Naive thymus-derived CD4-positive, alpha-beta T cell (primary cell): Measurements from ENCODE around the gene RPUSD1. TPM values are rescaled to one million over a fixed set of nuclear protein-coding genes. Genes with fewer than 3 reads are reported as not detected.
"Not testable (repeated sequence)": the region's sequence is repeated elsewhere in the genome, so short reads cannot be mapped to it uniquely, and the experiment has no call there.

ENCODE experiments used
- ATAC-seq: fragments of 150-1000 bp; cut with Tn5 transposase; 2 replicates; pipeline ENCODE4 v1.10.0; 2021; ENCODE audit warnings: mild to moderate bottlenecking, moderate library complexity
- CTCF ChIA-PET: fragments of 350-600 bp; sonication (Branson Sonifier 250); formaldehyde crosslinking; loops from one replicate; lab custom pipeline; 2021; ENCODE audit warnings: antibody characterized with exemption; lab: Charles Lee
- POLR2A ChIA-PET: fragments of 350-600 bp; sonication (Branson Sonifier 250); formaldehyde crosslinking; loops from one replicate; lab custom pipeline; 2021; ENCODE audit warnings: antibody characterized with exemption, inconsistent platforms; lab: Charles Lee
- DNase-seq, 9 donors: peaks; one replicate each; pipeline versions ENCODE4 v3.0.0 to v3.0.0-alpha.2; 2020 to 2022; ENCODE audit warnings: mixed read lengths in 1 of 9
- H3K27ac ChIP-seq: one replicate; pipeline ENCODE4 v1.7.0; 2013; ENCODE audit warnings: mild to moderate bottlenecking, low read depth, low read length, moderate library complexity
- H3K27me3 ChIP-seq, 2 donors: one replicate each; pipeline ENCODE4 v1.7.0; 2013; ENCODE audit warnings: low read length in 2 of 2, mild to moderate bottlenecking in 2 of 2, moderate library complexity in 2 of 2; ENCODE audit not compliant: control insufficient read depth in 2 of 2, insufficient read depth in 2 of 2
- H3K36me3 ChIP-seq, 3 experiments: 1 replicate in 2 of 3; 2 replicates in 1 of 3; pipeline ENCODE4 v1.7.0; 2013; ENCODE audit warnings: low read length in 3 of 3, mild to moderate bottlenecking in 3 of 3, moderate library complexity in 1 of 3; ENCODE audit not compliant: insufficient read depth in 3 of 3, control insufficient read depth in 2 of 3
- H3K4me1 ChIP-seq, 2 donors: one replicate each; pipeline ENCODE4 v1.7.0; 2013; ENCODE audit warnings: low read length in 2 of 2, mild to moderate bottlenecking in 2 of 2, moderate library complexity in 1 of 2; ENCODE audit not compliant: control insufficient read depth in 2 of 2, insufficient read depth in 2 of 2
- H3K4me3 ChIP-seq: 2 replicates; pipeline ENCODE4 v1.7.0; 2013; ENCODE audit warnings: mild to moderate bottlenecking, low read length
- H3K9me3 ChIP-seq, 3 experiments: 1 replicate in 2 of 3; 2 replicates in 1 of 3; pipeline ENCODE4 v1.7.0; 2013; ENCODE audit warnings: low read length in 3 of 3; ENCODE audit not compliant: control insufficient read depth in 2 of 3
- H3K27ac Mint-ChIP-seq, 9 donors: one replicate each; pipeline ENCODE4 v1.8.0; 2020 to 2022; ENCODE audit warnings: mixed read lengths in 9 of 9, mild to moderate bottlenecking in 8 of 9, moderate library complexity in 5 of 9, inconsistent platforms in 2 of 9
- H3K27me3 Mint-ChIP-seq, 5 donors: one replicate each; pipeline ENCODE4 v1.8.0; 2021 to 2022; ENCODE audit warnings: mixed read lengths in 5 of 5, mild to moderate bottlenecking in 1 of 5
- H3K36me3 Mint-ChIP-seq, 5 donors: one replicate each; pipeline ENCODE4 v1.8.0; 2020 to 2022; ENCODE audit warnings: mixed read lengths in 5 of 5, mild to moderate bottlenecking in 3 of 5, inconsistent platforms in 1 of 5
- H3K4me1 Mint-ChIP-seq, 7 donors: one replicate each; pipeline ENCODE4 v1.8.0; 2020 to 2022; ENCODE audit warnings: mixed read lengths in 7 of 7, mild to moderate bottlenecking in 3 of 7, inconsistent platforms in 1 of 7
- H3K4me3 Mint-ChIP-seq, 10 donors: one replicate each; pipeline ENCODE4 v1.8.0; 2020 to 2022; ENCODE audit warnings: mild to moderate bottlenecking in 10 of 10, mixed read lengths in 10 of 10, moderate library complexity in 6 of 10, inconsistent platforms in 2 of 10
- H3K9me3 Mint-ChIP-seq, 11 donors: one replicate each; pipeline ENCODE4 v1.8.0; 2020 to 2022; ENCODE audit warnings: mixed read lengths in 11 of 11, mild to moderate bottlenecking in 4 of 11, inconsistent platforms in 1 of 11, moderate library complexity in 1 of 11
- intact Hi-C, 2 donors: fragments of 100-400 bp; cut with micrococcal nuclease; formaldehyde crosslinking; loops; one replicate each; pipeline ENCODE4 v1.15.1; 2023
- polyA plus RNA-seq, 2 donors: library from polyadenylated mRNA; unstranded; fragments of 300-500 nt; fragmentation: Illumina TruSeq; gene quantifications; one replicate each; pipeline ENCODE4 v1.2.3, GENCODE V29; 2021
- total RNA-seq, 6 experiments: library from RNA in 5 of 6; stranded (reverse) in 5 of 6; gene quantifications; 1 replicate in 5 of 6; 2 replicates in 1 of 6; pipeline ENCODE4 v1.2.3 and lab custom pipeline; 2021 to 2026

The RPUSD1 gene
- total and polyA plus RNA-seq, 7 experiments from 2014 or later = 16.3 to 42.9 (median 30.3) TPM

- Mint-ChIP-seq H3K4me1 (peaks cover 0 to 4% (median 0%) of the 10 kb centered on the region in 7 donors), H3K36me3 (peaks cover 0 to 3% (median 0%) of the 10 kb centered on the region in 5 donors), H3K4me3 (no peak within 1 kb of the TSS), H3K9me3 (peaks cover 0 to 5% (median 0%) of the 10 kb centered on the region in 11 donors), H3K27ac (no peak within 1 kb of the TSS), H3K27me3 (peaks cover 0 to 8% (median 5%) of the 10 kb centered on the region in 5 donors)
- ChIA-PET CTCF (no interaction called here), POLR2A (interaction anchor here (0.6 kb wide), 1 partner anchor 107 kb away, joined by 4 read pairs; no protein-coding TSS in a partner anchor)
- DNase-seq = no peak
- Histone ChIP-seq H3K27ac (no peak within 1 kb of the TSS), H3K36me3 (no peaks in the 10 kb centered on the region), H3K27me3 (no peaks in the 10 kb centered on the region), H3K4me1 (no peaks in the 10 kb centered on the region), H3K9me3 (no peaks in the 10 kb centered on the region), H3K4me3 (no peak within 1 kb of the TSS)
- ATAC-seq = no peak
- intact Hi-C loops = no loop called here
Observed at GRCh38 chr16:760545-761343, 27.4 kb downstream of the RPUSD1 start, which contains the start of gene MSLN. TSS of gene MSLN (plus strand) at chr16:760734. CDS start at chr16:762681, 1,947 bp downstream.

- Mint-ChIP-seq H3K27ac (no peak overlapping the region), H3K4me1 (peaks cover 0 to 4% (median 0%) of the 10 kb centered on the region in 7 donors), H3K27me3 (peaks cover 0 to 8% (median 5%) of the 10 kb centered on the region in 5 donors), H3K9me3 (peaks cover 0 to 5% (median 0%) of the 10 kb centered on the region in 11 donors), H3K36me3 (peaks cover 0 to 3% (median 0%) of the 10 kb centered on the region in 5 donors), H3K4me3 (no peak overlapping the region)
- DNase-seq = no peak
- intact Hi-C loops = no loop called here
- no peaks in the 10 kb centered on the region for H3K27me3 ChIP-seq
- CTCF ChIA-PET = no interaction called here
- H3K9me3 ChIP-seq = no peaks in the 10 kb centered on the region
- no peak for ATAC-seq
- POLR2A ChIA-PET = no interaction called here
- no peak overlapping the region for H3K27ac ChIP-seq
- no peak overlapping the region for H3K4me3 ChIP-seq
- H3K4me1 ChIP-seq = no peaks in the 10 kb centered on the region
- no peaks in the 10 kb centered on the region for H3K36me3 ChIP-seq
Observed at GRCh38 chr16:760065-760464, 28.1 kb downstream of the RPUSD1 start.

GRCh38 chr16:759110-759910 is 28.9 kb downstream of the RPUSD1 start:
- ChIA-PET CTCF (no interaction called here), POLR2A (no interaction called here)
- Histone ChIP-seq H3K4me3 (no peak overlapping the region), H3K27me3 (no peaks in the 10 kb centered on the region), H3K9me3 (no peaks in the 10 kb centered on the region), H3K4me1 (no peaks in the 10 kb centered on the region), H3K36me3 (no peaks in the 10 kb centered on the region), H3K27ac (no peak overlapping the region)
- Mint-ChIP-seq H3K36me3 (peaks cover 0 to 3% (median 0%) of the 10 kb centered on the region in 5 donors), H3K4me3 (no peak overlapping the region), H3K27ac (no peak overlapping the region), H3K4me1 (peaks cover 0 to 8% (median 3%) of the 10 kb centered on the region in 7 donors), H3K9me3 (peaks cover 0 to 5% (median 0%) of the 10 kb centered on the region in 11 donors), H3K27me3 (peaks cover 0 to 8% (median 5%) of the 10 kb centered on the region in 5 donors)
- ATAC-seq (no peak), DNase-seq (no peak)
- intact Hi-C loops = no loop called here

- Histone ChIP-seq H3K27me3 (no peaks in the 10 kb centered on the region), H3K36me3 (no peaks in the 10 kb centered on the region), H3K4me3 (no peak overlapping the region), H3K4me1 (no peaks in the 10 kb centered on the region), H3K27ac (no peak overlapping the region), H3K9me3 (no peaks in the 10 kb centered on the region)
- CTCF ChIA-PET = no interaction called here
- H3K36me3 Mint-ChIP-seq = peaks cover 0 to 3% (median 0%) of the 10 kb centered on the region in 5 donors
- H3K27ac Mint-ChIP-seq = no peak overlapping the region
- peaks cover 0 to 5% (median 0%) of the 10 kb centered on the region in 11 donors for H3K9me3 Mint-ChIP-seq
- DNase-seq (no peak), ATAC-seq (no peak)
- H3K4me1 Mint-ChIP-seq = peaks cover 0 to 8% (median 3%) of the 10 kb centered on the region in 7 donors
- intact Hi-C loops = no loop called here
- H3K4me3 Mint-ChIP-seq = no peak overlapping the region
- H3K27me3 Mint-ChIP-seq = peaks cover 0 to 8% (median 6%) of the 10 kb centered on the region in 5 donors
- POLR2A ChIA-PET = no interaction called here
Observed at GRCh38 chr16:756428-756827, 31.8 kb downstream of the RPUSD1 start.

GRCh38 chr16:754656-755055 is 33.5 kb downstream of the RPUSD1 start:
- Mint-ChIP-seq H3K9me3 (peaks cover 0 to 5% (median 0%) of the 10 kb centered on the region in 11 donors), H3K36me3 (peaks cover 0 to 3% (median 0%) of the 10 kb centered on the region in 5 donors), H3K4me1 (peaks cover 0 to 8% (median 3%) of the 10 kb centered on the region in 7 donors), H3K4me3 (no peak overlapping the region), H3K27ac (no peak overlapping the region), H3K27me3 (peaks cover 0 to 8% (median 6%) of the 10 kb centered on the region in 5 donors)
- no peaks in the 10 kb centered on the region for H3K9me3 ChIP-seq
- no peak overlapping the region for H3K27ac ChIP-seq
- DNase-seq (no peak), ATAC-seq (peak; percentile 67)
- H3K4me3 ChIP-seq = no peak overlapping the region
- ChIA-PET CTCF (interaction anchor here (0.9 kb wide), 1 partner anchor 42 kb away, joined by 4 read pairs; no protein-coding TSS in a partner anchor), POLR2A (no interaction called here)
- H3K4me1 ChIP-seq = no peaks in the 10 kb centered on the region
- intact Hi-C loops = no loop called here
- no peaks in the 10 kb centered on the region for H3K27me3 ChIP-seq
- no peaks in the 10 kb centered on the region for H3K36me3 ChIP-seq

- H3K4me1 Mint-ChIP-seq, H3K27me3 ChIP-seq, intact Hi-C loops, H3K4me1 ChIP-seq, ATAC-seq, H3K27me3 Mint-ChIP-seq, H3K36me3 Mint-ChIP-seq, POLR2A ChIA-PET, H3K27ac Mint-ChIP-seq, DNase-seq, H3K9me3 Mint-ChIP-seq, H3K27ac ChIP-seq, H3K4me3 ChIP-seq, H3K36me3 ChIP-seq, H3K9me3 ChIP-seq, H3K4me3 Mint-ChIP-seq: not testable (repeated sequence)
- CTCF ChIA-PET = interaction anchor here (0.9 kb wide), 1 partner anchor 41 kb away, joined by 4 read pairs; no protein-coding TSS in a partner anchor
Observed at GRCh38 chr16:754121-754607, 34.0 kb downstream of the RPUSD1 start.
